KOPT-K1 (cell line): ENCODE data around the gene BET1L.

Source experiments
- H3K27ac ChIP-seq: fragments of 200-600 bp; sonication (generic); 2 replicates; pipeline ENCODE4 v1.5.1; 2016; ENCODE audit warnings: antibody characterized with exemption, mild to moderate bottlenecking, low read depth, low read length; ENCODE audit not compliant: poor library complexity, severe bottlenecking
- H3K36me3 ChIP-seq: fragments of 200-600 bp; sonication (generic); 2 replicates; pipeline ENCODE4 v1.5.1; 2017; ENCODE audit warnings: antibody characterized with exemption, mild to moderate bottlenecking, low read length, moderate library complexity; ENCODE audit not compliant: insufficient read depth
- H3K9me3 ChIP-seq: fragments of 200-600 bp; sonication (generic); 2 replicates; pipeline ENCODE4 v1.5.1; 2017; ENCODE audit warnings: antibody characterized with exemption, low read length, mild to moderate bottlenecking; ENCODE audit not compliant: insufficient read depth, poor library complexity, severe bottlenecking

BET1L gene

DNA sequence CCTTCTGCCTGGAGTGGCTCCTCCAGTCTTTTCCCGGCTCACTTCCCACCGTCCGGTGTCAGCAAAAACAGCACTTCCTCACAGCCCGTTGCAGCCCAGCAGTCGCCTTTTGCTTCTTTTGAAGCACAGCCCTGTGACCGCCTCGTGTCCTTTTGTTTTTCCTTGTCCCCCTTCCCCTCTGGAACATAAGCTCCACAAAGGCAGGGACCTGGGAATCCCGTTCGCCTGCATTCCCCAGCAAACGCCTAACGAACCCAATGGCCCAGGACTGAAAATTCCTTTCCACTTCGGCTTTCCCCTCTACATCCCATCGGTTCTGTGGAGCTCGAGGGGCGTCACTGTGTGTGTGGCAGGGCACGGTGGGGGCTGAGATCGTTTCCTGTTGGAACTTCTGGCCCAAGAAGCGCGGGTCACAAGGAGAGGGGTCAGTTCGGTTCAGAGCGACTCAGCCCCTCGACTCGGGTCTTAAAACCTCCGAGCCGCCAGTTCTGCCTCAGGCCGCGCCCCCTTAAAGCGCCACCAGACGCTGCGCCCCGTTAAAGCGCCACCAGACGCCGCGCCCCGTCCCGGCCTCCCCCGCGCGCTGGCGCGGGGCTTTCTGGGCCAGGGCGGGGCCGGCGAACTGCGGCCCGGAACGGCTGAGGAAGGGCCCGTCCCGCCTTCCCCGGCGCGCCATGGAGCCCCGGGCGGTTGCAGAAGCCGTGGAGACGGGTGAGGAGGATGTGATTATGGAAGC, 1.1 kb upstream of the BET1L start:
- Histone ChIP-seq H3K36me3 (peaks cover 64% of the 10 kb centered on the region), H3K9me3 (no peaks in the 10 kb centered on the region), H3K27ac (peak overlapping the region; percentile 97)

GRCh38 chr11:207863-208180, 623 bp upstream of the BET1L start:
- H3K36me3 ChIP-seq, result peaks cover 64% of the 10 kb centered on the region
- H3K27ac ChIP-seq, result peak overlapping the region; percentile 97
- no peaks in the 10 kb centered on the region for H3K9me3 ChIP-seq

DNA sequence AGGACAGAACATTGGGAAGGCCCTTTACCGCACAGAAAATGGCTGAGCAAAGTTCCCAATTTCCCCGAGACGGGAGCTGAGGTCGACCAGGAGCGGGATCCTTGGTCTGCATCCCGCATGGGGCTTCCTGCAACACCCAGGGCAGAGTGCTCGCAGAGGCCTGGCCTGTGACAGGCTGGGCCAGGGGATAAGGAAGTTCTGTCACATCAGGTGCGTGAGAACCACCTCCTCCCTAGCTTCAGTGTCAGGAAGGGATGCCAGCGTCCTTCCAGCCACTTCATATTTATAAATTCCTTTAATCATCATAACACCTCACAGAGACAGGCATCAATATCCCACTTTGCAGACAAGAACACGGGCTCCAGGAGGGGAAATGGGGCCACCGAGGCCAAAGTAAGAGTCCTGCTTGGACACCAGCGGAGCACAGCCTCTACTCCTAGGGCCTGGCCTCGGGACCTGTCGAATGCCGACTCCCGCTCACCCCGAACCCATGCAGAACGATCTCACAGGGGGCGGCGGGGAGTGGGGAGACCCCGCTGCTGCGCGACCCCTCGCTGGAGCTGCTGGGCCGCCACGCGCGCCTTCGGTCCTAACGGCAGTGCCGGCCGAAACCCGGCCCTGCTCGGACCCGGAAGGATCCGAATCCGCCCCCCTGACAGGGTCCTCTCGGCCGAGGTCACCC, 532 bp downstream of the BET1L start:
- H3K9me3 ChIP-seq, result no peaks in the 10 kb centered on the region
- H3K36me3 ChIP-seq, result peaks cover 53% of the 10 kb centered on the region
- H3K27ac ChIP-seq, result peak overlapping the region; percentile 97

DNA sequence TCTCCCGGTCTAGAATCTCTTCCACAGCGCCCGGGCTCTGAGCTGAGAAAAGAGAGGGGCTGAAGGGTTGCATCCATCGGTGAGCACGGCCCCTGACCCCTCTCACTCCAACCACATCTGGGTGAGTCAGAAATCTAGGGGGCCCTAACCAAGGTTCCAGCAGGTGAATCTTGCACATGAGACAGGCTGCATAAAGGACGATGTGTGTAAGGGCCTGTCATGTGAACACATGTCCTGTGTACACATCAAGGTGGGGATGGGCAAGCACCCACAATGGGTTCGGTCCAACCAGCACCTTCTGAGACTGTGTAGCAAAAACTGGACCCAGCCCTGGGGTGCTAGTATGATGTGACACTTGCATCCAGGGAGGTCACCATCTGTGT, 1.2 kb downstream of the BET1L start:
- peaks cover 47% of the 10 kb centered on the region for H3K36me3 ChIP-seq
- peak overlapping the region; percentile 97 for H3K27ac ChIP-seq

GRCh38 chr11:205221-206001, 1.8 kb downstream of the BET1L start:
- H3K27ac ChIP-seq, result no peak overlapping the region
- no peaks in the 10 kb centered on the region for H3K9me3 ChIP-seq
- H3K36me3 ChIP-seq, result peaks cover 41% of the 10 kb centered on the region

More for the DNA sequence above, 1.2 kb downstream of the BET1L start:
- H3K9me3 ChIP-seq, result no peaks in the 10 kb centered on the region

- H3K27ac ChIP-seq, result no peak overlapping the region
- H3K36me3 ChIP-seq, result peaks cover 33% of the 10 kb centered on the region
These were observed 2.6 kb downstream of the BET1L start for GRCh38 chr11:204587-205109.

GRCh38 chr11:203945-204586, 3.1 kb downstream of the BET1L start:
- Histone ChIP-seq H3K9me3 (no peaks in the 10 kb centered on the region), H3K27ac (no peak overlapping the region), H3K36me3 (peaks cover 30% of the 10 kb centered on the region)

More at GRCh38 chr11:204587-205109, 2.6 kb downstream of the BET1L start:
- H3K9me3 ChIP-seq, result no peaks in the 10 kb centered on the region

DNA sequence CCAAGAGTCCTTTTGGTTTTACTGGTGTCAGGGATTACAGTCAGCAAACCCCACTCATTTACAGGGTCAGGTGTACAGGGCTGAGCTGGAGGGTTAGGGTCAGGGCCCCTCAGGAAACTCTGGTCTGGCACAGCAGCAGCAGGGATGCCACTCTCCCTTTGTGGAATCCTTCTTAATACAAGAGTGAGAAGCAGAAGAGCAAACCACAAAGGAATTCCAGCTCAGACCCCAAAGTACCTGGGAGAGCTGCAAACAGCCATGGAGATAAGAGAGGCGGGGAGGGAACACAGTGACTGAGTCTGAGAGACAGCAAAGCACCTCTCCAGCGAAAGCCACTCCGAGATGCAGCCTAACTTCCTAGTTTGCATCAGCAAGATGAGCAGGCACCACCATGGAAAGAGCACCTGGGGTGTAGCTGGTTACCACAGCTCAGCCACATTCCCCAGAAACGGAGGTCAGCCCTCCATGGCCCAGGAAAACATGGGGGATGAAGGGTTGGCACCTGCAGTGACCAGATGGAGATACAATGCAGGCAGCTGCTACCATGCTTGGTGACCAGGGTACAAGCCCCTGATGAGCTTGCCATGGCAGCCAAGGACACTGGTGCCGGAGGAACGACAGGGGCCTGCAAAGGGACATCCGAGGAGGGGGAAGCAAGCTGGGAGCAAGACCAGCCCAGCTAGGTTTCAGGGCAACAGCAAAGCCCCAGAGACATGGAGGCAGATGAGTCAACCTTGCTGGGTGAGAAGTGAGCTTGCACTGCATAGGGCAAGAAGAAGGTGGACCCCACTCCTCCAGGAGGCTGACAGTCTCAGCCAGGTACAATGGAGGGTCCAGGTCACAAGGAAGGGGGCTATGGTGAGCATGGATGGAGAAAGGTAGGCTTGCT, 3.9 kb downstream of the BET1L start:
- Histone ChIP-seq H3K27ac (no peak overlapping the region), H3K9me3 (no peaks in the 10 kb centered on the region), H3K36me3 (peaks cover 30% of the 10 kb centered on the region)

GRCh38 chr11:202490-202889, 4.7 kb downstream of the BET1L start:
- Histone ChIP-seq H3K9me3 (no peaks in the 10 kb centered on the region), H3K27ac (no peak overlapping the region), H3K36me3 (peaks cover 30% of the 10 kb centered on the region)

DNA sequence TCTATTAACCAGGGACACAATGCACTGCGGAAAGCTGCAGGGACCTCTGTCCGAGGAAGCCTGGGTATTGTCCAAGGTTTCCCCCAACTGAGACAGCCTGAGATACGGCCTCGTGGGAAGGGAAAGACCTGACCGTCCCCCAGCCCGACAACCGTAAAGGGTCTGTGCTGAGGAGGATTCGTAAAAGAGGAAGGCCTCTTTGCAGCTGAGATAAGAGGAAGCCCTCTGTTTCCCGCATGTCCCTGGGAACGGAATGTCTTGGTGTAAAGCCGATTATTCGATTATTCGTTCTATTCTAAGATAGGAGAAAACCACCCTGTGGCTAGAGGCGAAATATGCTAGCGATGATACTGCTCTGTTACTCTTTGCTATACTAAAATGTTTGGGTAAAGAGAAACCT, 5.2 kb downstream of the BET1L start:
- Histone ChIP-seq H3K36me3 (peaks cover 30% of the 10 kb centered on the region), H3K9me3 (no peaks in the 10 kb centered on the region), H3K27ac (no peak overlapping the region)

DNA sequence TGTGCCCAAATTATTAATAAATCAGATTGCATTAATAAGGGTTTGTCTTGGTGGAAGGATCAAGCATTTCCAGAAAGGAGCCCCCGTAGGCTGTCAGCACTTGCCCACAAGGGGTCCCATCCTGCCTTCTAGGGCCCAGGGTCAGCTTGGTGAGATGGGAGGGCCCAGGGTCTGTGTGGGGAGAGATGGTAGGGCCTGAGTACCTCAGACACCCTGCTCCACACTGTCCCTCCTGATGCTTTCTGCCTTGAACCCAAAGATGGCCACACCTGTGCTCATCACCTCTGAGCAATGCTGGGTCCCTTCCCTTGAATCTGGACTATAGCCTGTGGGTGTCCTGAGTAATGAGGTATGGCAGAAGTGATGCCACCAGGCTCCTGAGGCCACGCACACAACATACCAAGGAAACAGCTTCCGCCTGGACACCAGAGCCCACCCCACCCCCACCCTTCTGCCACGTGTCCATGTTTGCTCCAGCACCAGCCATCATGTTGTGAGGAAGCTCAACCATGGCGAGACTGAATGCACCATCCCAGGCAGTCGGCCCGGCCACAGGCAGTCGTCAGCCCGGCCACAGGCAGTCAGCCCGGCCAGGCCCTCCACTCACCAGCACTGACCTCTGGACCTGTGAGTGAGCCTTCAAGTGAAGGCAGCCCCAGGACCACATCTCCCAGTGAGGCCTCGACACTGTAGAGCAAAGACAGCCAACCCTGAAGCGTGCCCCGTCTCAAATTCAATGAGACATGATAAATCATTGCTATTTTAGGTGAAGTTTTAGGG, 6.8 kb downstream of the BET1L start:
- H3K36me3 ChIP-seq, result peaks cover 27% of the 10 kb centered on the region
- H3K9me3 ChIP-seq, result no peaks in the 10 kb centered on the region
- H3K27ac ChIP-seq, result no peak overlapping the region

DNA sequence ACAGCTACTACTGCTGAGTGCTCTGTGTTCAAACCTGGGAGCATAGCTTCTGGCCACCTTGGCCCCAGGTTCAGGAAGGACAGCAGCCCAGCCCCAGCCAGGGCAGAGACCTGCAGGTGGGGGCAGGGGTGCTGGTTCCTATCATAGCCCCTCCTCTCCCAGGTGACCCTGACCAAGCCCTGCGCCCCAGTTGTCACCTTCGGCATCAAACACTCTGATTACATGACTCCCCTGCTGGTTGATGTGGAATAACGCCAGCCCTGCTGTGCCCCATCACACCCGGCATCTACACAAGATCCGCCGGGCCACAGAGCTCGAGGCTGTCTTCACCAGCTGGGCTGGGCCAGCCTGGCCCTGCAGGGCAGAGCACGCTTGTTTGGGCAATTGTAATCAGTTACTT, 7.4 kb downstream of the BET1L start:
- Histone ChIP-seq H3K9me3 (no peaks in the 10 kb centered on the region), H3K36me3 (peaks cover 20% of the 10 kb centered on the region; the same call in 1 of the 2 replicates), H3K27ac (no peak overlapping the region)

GRCh38 chr11:199004-199581, 8.1 kb downstream of the BET1L start:
- Histone ChIP-seq H3K27ac (no peak overlapping the region), H3K9me3 (no peaks in the 10 kb centered on the region), H3K36me3 (peaks cover 13% of the 10 kb centered on the region; the same call in 1 of the 2 replicates)
